Measurements from ENCODE around the gene TTLL11.

DNA sequence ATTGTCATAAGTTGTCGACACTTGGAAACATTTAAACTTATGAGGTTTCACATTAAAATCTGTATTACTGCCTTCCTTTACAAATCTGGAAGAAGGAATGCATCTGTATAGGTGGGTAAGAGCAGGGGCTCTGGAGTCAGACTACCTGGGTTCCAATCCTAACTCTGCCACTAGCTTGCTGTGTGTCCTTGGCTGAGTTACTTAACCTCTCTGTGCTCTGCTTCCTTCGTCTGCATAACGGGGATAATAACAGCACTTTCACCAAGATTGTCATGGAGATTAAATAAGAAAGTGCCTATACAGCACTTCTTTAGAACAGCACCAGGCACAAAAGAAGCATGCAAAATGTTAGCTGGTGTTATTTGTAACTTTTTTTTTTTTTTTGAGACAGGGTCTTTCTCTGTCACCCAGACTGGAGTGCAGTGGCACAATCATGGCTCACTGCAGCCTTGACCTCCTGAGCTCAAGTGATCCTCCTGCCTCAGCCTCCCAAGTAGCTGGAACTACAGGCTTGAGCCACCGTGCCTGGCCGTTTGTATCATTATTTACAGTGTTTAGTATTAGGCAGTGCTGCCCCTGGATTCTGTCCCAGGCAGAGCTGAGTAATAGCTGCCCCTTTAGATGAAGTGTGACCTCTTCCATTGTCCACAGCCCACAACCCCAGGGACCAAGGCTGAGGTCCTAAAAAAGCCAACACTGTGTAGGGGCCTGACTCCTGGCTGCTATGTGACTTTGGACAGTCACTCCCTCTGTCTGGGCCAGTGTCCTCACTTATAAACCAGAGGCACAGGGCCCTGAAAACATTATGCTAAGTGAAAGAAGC is 25.4 kb upstream of the TTLL11 start:
- TF ChIP-seq POLR2A (IDR thresholded peaks at IDR 0.05; ENCODE audit: low read depth, low read length), result no peak
- no peak for TF ChIP-seq POLR2AphosphoS5 (IDR thresholded peaks at IDR 0.05; ENCODE audit: low read depth, low read length)
- TF ChIP-seq TAF1 (IDR thresholded peaks at IDR 0.05; ENCODE audit: low read depth, low read length), result no peak
- no peak for TF ChIP-seq POU2F2 (IDR thresholded peaks at IDR 0.05; ENCODE audit: low read depth, low read length)
- TF ChIP-seq SPI1 (IDR thresholded peaks at IDR 0.05; ENCODE audit: low read depth, low read length), result no peak
- TF ChIP-seq PAX5 (IDR thresholded peaks at IDR 0.05; ENCODE audit: insufficient read depth, low read length, severe bottlenecking), result no peak

Data from GM12891 (cell line).